HG02571 (cell line): Measurements from ENCODE around the gene SLC39A13.

Experiments
- ATAC-seq: cut with Tn5 transposase; IDR thresholded peaks from one replicate; pipeline ENCODE4 v1.9.1; 2021; ENCODE audit warnings: mild to moderate bottlenecking, moderate library complexity; ENCODE audit not compliant: unreplicated experiment

The SLC39A13 gene

GRCh38 chr11:47407746-47408590, at the start of gene SLC39A13:
SLC39A13 (plus strand) TSS chr11:47408590; CDS start chr11:47410095, 1,505 bp downstream.
- peak; percentile 80 for ATAC-seq

GRCh38 chr11:47358731-47359051, 49.7 kb upstream of the SLC39A13 start:
- no peak for ATAC-seq

GRCh38 chr11:47359162-47359561, 49.2 kb upstream of the SLC39A13 start:
- no peak for ATAC-seq

- ATAC-seq = no peak
Measured at GRCh38 chr11:47359586-47359985, 48.8 kb upstream of the SLC39A13 start.

- ATAC-seq = no peak
Measured at GRCh38 chr11:47360341-47360740, 48.0 kb upstream of the SLC39A13 start.

- ATAC-seq = no peak
Measured at GRCh38 chr11:47361419-47361818, 47.0 kb upstream of the SLC39A13 start.

GRCh38 chr11:47366020-47366490, 42.3 kb upstream of the SLC39A13 start:
- ATAC-seq = no peak

- no peak for ATAC-seq
Measured at GRCh38 chr11:47369676-47370075, 38.7 kb upstream of the SLC39A13 start.

GRCh38 chr11:47372422-47372821, 36.0 kb upstream of the SLC39A13 start:
- no peak for ATAC-seq

- peak; percentile 36 for ATAC-seq
Measured at GRCh38 chr11:47373876-47374719, 34.3 kb upstream of the SLC39A13 start.

- no peak for ATAC-seq
Measured at GRCh38 chr11:47374720-47375019, 33.7 kb upstream of the SLC39A13 start.

- ATAC-seq = no peak
Measured at GRCh38 chr11:47375020-47375419, 33.4 kb upstream of the SLC39A13 start.

GRCh38 chr11:47375546-47376085, 32.8 kb upstream of the SLC39A13 start:
- no peak for ATAC-seq

GRCh38 chr11:47376107-47376524, 32.3 kb upstream of the SLC39A13 start:
- no peak for ATAC-seq

- ATAC-seq = no peak
Measured at GRCh38 chr11:47376525-47377371, 31.6 kb upstream of the SLC39A13 start.

GRCh38 chr11:47377571-47378009, 30.8 kb upstream of the SLC39A13 start:
- ATAC-seq = no peak

- peak; percentile 80 for ATAC-seq
Measured at GRCh38 chr11:47378010-47378835, 30.2 kb upstream of the SLC39A13 start, which contains the start of gene SPI1. SPI1 (minus strand) TSS chr11:47378547; CDS start chr11:47378353, 194 bp downstream.

GRCh38 chr11:47378836-47379170, 29.6 kb upstream of the SLC39A13 start:
- ATAC-seq = no peak

GRCh38 chr11:47379317-47379716, 29.1 kb upstream of the SLC39A13 start:
- no peak for ATAC-seq

GRCh38 chr11:47380078-47380477, 28.3 kb upstream of the SLC39A13 start:
- no peak for ATAC-seq
